GM18858 (cell line): ENCODE results near the gene VDR.
"Not testable (repeated sequence)": the region's sequence is repeated elsewhere in the genome, so short reads cannot be mapped to it uniquely, and the experiment has no call there.

Experiments used
- ATAC-seq: cut with Tn5 transposase; IDR thresholded peaks from one replicate; pipeline ENCODE4 v1.9.1; 2021; ENCODE audit not compliant: unreplicated experiment

Gene VDR

GRCh38 chr12:47850153-47851084 lies 54.4 kb downstream of the VDR start:
- ATAC-seq = no peak

GRCh38 chr12:47849261-47849660 lies 55.5 kb downstream of the VDR start:
- ATAC-seq = no peak

GRCh38 chr12:47848853-47849252 lies 55.9 kb downstream of the VDR start:
- no peak for ATAC-seq

- no peak for ATAC-seq
Measured at GRCh38 chr12:47846294-47846996, 58.3 kb downstream of the VDR start.

GRCh38 chr12:47845081-47845480 lies 59.7 kb downstream of the VDR start:
- ATAC-seq = no peak

GRCh38 chr12:47844264-47845019 lies 60.4 kb downstream of the VDR start:
- no peak for ATAC-seq

- no peak for ATAC-seq
Measured at GRCh38 chr12:47843226-47843980, 61.4 kb downstream of the VDR start.

GRCh38 chr12:47842543-47842942 lies 62.3 kb downstream of the VDR start:
- ATAC-seq = not testable (repeated sequence)

GRCh38 chr12:47841910-47842309 lies 62.9 kb downstream of the VDR start:
- no peak for ATAC-seq

- no peak for ATAC-seq
Measured at GRCh38 chr12:47841501-47841900, 63.3 kb downstream of the VDR start.

GRCh38 chr12:47840571-47840970 lies 64.2 kb downstream of the VDR start:
- no peak for ATAC-seq

GRCh38 chr12:47839214-47839876 lies 65.4 kb downstream of the VDR start:
- ATAC-seq = no peak

GRCh38 chr12:47838286-47838931 lies 66.4 kb downstream of the VDR start:
- ATAC-seq = no peak

- ATAC-seq = no peak
Measured at GRCh38 chr12:47837190-47838171, 67.3 kb downstream of the VDR start.

GRCh38 chr12:47835831-47836155 lies 69.0 kb downstream of the VDR start:
- ATAC-seq = no peak

- ATAC-seq = no peak
Measured at GRCh38 chr12:47835006-47835830, 69.6 kb downstream of the VDR start.

GRCh38 chr12:47834199-47834903 lies 70.4 kb downstream of the VDR start:
- no peak for ATAC-seq
